Skin of body (tissue), 2 donors: Measurements from ENCODE around the gene CCND2. TPM values are rescaled to one million over a fixed set of nuclear protein-coding genes. Genes with fewer than 3 reads are reported as not detected.

Experiments used
- DNase-seq: peaks from one replicate; lab custom pipeline; 2025; lab: John Stamatoyannopoulos, UW
- total RNA-seq: library from RNA; depleted of rRNA; stranded (reverse); fragments of >200 nt; gene quantifications from one replicate; pipeline ENCODE4 v1.2.3, GENCODE V29; 2014

The CCND2 gene
- total RNA-seq, 1 donor from 2014 or later = 115 TPM

DNA sequence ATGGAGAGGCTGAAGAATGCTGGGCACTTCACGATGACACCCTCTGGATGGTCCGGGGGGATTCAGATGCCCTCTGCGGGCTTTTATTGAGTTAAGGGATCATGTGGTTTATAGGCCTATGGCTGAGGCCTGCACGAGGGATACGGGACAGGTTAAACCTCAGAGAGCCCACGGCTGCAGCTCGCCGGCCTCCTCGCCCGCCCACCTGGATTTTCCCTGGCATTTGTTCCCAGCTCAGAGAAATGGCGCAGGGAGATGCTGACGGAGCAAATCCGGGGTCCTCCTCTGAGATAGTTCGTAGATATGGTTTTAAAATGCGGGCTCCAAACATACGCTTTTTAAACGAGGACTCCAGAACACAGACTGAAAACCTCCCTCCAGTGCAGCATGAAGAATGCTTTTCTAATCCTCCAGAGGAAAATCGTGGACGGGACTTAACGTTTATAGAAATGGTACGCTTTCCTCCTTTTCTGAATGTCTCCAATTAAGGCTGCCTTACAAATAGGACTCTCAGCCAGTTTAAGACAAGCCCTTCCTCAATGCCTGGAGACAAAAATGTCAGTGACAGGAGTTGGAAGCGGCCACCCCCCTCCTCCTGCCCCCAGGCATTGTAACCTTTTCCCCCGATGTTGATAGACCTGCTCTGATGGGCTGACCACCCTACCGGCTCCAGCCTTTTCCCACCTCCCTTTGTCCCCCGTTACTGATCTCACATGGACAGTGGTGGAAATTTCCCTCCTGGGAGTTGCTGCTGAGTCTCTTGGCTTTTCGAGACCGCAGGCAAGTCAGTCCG, 16.6 kb downstream of the CCND2 start:
- no peak for DNase-seq

DNA sequence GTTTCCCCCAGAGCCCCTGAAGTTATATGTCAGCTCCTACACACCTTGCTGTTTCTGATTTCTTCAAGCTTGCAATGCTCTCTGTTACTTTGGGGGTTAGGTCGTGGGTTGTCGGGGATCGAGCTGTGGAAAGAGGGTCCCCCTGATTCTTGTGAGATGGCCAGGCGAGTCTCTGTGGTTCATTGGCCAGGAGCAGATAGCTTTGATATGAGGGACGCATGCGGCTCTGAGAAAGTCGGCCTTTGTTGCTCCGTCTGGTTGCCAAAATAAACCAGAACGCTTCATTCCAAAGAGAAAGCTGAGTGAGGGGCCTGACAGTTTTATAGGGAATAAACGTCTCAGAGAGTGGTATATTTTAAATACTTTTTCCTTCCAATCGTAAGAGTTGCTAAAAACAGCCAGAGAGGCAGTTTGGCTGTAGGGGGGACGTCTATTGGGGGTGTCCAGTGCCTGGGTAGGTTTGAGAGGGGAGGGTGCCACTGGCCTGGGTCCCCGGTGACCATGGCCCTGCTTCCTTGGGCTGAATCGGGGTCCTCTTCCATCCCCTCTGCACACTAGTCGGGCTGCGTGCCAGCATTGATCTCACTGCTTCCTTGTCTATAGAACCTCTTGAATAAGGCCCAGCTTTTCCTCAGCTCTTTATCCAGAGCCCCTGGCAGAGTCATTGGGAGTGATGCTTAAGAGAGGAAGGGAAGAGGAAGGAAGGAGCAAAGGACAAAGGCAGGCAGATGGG, 18.9 kb downstream of the CCND2 start:
- DNase-seq = no peak

DNA sequence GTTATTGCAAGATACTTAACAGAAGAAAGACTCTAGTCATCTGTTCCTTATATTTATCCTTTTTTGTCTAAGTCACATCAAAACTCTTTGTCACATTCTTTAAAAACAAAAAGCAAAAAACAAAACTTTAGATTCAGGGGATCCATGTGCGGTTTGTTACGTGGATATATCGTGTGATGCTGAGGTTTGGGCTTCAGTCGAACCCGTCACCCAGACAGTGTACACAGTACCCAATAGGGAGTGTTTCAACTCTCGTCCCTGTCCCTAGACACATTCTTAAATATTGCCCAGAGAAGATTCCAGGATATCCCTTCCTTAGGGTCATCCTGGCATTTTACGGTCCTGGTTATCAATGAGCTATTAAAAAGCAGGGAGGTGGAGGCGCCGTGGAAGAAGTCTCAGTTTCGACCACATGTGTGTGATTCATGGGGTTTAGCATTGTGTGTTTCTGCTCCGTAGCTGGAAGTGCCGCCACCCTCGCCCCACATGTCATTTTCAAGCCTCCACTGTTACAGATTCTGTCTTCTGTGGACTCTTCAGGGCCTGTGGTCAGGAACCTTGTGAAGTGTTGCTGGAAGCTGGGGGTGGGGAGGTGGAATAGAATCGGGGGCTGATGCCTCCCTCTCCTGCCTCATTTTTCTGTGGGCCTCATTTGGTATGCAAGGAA, 19.9 kb downstream of the CCND2 start:
- no peak for DNase-seq

DNA sequence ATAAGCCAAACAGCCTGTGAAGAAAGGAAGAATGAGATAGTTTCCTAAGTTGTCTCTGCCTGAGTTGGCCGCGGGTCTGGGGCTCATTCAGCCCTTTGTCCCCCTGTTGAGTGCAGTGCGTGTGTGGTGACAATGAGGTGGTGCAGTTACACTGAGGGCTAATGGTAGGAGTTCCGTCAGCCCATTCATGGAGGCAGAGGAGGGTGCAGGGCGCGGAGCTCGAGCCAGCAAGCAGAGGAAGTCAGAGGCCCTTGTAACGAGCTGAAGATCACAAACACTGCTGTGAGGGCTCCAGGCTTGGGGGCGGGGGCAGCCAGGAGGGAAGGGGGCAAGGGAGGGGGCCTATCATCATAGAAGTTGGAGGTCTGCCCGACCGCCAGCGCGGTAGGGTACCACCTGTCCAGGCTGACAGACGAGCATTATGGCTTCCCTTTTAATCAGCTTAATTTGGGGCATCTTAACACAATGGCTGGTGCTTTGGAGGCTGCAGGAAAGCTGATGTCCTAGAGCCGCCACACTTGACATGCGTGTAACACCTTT, 20.5 kb downstream of the CCND2 start:
- DNase-seq = no peak

DNA sequence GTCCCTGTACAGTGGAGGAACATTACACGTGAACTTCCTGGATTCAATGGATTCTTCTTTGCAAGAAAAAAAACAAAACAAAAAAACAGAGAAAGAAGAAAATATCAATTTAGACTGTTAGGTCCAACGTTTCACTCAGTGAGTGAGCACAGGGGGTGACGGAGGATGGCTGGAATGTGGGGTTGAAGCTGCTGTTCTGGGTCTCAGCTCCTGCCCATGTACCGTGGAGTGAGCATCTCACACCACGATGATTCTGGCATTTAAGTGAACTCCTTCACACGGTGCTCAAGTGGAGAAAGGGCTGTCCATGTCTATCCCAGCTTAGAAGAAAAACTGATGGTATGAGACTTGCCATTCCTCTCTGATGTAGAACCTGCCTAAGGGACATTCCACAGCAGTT, 23.2 kb downstream of the CCND2 start:
- no peak for DNase-seq

DNA sequence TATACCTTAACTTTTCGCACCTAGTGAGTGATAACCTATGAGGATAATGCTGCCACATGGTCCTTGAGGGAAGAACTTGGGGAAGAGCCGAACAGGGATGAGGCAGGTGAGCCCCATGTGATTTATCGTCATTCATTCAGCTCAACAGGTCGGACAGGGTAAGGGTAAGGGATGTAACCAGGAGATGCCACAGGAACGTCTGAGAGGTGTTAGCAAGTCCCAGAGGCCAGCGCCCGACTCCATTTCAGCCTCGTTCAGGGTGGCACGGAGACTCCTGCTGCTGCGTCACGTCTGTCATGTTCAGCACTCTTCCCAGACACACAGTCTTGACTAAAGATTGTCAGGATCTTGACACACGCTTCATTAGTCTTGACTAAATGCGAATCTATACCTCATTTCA, 24.1 kb downstream of the CCND2 start:
- no peak for DNase-seq

DNA sequence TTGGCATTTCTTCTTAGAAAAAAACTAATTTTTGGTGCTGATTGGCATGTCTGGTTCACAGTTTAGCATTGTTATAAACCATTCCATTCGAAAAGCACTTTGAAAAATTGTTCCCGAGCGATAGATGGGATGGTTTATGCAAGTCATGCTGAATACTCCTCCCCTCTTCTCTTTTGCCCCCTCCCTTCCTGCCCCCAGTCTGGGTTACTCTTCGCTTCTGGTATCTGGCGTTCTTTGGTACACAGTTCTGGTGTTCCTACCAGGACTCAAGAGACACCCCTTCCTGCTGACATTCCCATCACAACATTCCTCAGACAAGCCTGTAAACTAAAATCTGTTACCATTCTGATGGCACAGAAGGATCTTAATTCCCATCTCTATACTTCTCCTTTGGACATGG, 27.3 kb downstream of the CCND2 start:
- no peak for DNase-seq

DNA sequence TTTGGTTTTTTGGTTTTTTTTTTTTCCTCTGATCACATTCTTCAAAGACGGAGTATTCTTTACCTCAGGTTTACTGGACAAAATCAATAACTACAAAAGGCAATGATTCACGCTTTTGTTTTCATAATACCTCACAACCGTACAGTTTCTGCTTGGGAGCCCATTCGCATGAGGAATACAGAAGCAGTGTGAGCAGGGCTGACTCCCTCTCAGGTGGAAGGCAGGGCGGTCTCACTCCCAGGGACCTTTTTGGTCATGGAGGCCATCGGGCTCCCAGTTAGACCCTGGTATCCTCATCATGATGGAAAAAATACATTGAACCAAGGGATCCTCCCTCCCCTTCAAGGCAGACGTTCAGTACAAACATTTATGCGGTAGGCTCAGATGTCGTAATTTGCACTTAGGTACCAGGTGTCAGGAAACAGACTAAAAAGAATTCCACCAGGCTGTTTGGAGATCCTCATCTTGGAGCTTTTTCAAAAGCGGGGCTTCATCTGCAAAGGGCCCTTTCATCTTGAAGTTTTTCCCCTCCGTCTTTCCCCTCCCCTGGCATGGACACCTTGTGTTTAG, 28.5 kb downstream of the CCND2 start:
- DNase-seq = no peak

DNA sequence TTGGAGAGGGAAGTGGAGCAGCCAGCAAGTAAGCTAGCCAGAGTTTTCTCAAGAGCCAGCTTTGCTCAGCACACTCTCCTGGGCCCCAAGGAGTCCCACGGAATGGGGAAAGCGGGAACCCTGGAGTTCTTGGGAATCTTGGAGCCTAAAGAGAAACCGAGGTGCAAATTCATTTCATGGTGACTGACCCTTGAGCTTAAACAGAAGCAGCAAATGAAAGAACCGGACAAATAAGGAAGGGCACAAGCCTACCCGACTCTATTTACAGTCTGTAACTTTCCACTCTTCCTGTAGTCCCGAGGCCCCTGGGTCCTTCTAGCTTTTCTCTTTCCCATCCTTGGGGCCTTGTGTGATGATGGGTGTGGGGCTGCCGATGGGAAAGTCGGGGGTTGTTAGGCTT, 29.3 kb downstream of the CCND2 start:
- no peak for DNase-seq

DNA sequence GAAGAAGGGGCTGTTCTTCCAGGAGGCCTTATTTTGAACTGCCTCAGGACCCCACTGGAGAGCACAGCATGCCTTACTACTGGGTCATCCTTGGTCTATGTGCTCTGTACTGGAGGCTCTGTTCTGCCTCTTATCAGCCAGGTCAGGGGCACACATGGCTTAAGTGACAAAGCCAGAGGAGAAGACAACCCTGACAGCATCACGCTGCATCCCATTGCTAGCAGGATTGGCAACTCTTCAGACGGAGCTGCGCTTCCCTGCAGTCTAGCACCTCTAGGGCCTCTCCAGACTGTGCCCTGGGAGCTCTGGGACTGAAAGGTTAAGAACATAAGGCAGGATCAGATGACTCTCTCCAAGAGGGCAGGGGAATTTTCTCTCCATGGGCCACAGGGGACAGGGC, 30.2 kb downstream of the CCND2 start:
- no peak for DNase-seq

DNA sequence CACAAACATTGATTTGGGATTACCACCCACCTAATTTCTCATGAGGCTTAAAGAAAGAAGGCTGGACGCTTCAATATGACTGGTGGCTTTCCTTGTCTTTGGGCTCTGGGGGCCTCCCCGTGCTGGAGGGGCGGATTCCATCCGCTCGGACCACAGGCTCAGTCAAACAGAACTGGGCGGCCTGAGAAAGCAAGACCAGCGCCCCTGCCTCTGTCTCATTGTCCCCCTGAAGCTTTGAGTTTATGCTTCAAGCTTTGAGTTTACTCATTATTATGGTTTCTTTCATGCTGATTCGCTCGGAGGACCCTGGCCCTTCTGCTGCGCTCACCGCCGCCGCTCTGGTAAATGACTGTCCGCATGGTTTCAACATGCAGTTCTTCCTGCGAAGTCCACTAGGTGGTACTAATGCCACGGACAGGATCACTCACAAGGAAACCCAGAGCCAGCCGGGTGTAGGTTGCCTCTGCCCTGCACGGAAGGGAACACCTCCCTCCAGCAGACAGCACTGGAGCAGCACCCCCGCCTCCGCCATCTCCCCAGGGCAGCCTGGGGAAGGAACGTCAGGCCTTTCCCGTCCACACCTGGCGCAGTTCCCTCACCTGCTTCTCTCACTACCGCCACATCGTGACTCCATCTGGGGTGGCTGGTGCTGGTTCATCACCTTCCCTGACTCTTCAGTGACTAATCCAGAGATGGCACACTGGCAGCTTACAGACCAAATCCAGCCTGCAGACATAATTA, 34.2 kb downstream of the CCND2 start:
- no peak for DNase-seq

DNA sequence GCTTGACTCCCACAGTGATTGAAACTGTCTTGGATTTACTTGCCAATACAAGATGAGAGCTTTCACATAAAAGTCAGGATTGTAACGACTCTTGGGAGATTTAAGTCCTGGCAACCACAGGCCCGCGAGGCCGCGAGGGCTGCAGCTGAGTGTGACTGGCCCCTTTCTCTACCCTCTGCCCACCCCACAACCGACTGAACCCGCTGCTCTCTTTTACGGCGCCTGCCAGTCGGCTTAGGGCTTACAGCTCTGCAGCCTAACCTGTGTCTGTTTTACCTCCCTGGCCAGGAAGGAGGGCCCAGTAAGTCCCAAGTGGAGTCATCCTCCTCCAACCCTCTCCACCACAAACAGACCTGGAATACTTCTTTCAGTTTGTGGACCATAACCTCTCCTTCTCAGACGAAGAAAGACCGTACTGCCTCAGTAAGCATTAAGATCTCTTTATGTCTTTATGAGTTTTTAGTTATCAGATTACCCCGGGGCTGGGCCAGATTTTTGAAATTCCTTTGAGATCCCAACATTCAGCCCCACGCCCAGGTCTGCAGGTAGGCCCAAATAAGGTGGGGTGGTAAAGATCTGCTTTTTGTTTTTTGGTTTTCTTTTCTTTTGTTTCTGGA, 34.9 kb downstream of the CCND2 start:
- DNase-seq = no peak

DNA sequence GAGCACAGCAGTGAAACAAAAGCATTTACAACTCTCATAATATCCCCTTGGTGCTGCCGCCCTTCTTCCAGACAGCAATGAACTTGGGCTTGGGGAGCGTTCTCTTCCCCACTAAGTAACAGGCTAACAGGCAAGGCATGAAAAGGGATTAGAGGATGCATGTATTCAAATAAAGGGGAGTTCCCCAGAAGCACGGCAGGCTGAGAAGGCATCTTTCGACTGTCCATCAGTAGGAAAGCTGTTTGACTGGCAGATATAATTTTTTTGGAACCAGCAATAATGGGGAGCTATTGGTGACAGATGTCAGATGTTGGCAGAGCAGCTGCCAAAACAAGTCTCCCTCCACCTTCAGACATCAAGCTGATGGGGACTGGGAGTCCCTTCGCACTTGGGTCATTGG, 38.2 kb downstream of the CCND2 start:
- no peak for DNase-seq

DNA sequence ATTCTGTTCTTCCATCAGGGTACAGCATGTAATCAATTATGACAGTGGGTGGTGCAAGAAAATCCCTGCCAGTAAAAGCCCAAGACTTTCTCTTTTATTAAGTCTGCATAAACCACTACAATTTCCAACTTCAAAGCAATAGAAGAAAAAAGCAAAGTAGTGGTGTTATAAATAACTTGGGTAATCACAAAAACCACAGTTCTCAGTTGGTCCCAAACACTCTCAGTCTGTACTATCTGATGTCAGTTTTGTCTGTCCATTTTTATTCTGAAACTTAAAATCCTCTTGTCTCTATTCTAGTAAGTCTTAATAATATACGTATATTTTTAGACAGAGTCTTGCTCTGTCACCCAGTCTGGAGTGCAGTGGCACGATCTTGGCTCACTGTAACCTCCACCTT, 38.7 kb downstream of the CCND2 start:
- DNase-seq = no peak

DNA sequence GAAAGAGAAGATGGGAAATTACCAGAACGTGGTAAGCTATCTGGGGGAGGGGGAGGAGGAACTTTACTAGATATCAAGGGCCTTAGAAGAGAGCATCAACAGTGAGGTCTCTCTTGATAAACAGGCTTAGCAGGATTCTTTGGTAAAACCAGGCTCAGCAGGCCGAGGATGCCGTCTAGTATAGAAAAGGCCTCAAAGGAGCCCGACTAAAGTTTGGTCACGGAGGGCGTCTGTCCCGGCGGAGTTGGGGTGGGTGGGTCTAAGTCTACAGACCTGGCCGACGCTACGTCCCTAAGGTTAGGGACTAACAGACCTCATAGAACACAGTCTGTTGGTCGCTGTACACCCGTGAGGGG, 46.9 kb downstream of the CCND2 start:
- no peak for DNase-seq

DNA sequence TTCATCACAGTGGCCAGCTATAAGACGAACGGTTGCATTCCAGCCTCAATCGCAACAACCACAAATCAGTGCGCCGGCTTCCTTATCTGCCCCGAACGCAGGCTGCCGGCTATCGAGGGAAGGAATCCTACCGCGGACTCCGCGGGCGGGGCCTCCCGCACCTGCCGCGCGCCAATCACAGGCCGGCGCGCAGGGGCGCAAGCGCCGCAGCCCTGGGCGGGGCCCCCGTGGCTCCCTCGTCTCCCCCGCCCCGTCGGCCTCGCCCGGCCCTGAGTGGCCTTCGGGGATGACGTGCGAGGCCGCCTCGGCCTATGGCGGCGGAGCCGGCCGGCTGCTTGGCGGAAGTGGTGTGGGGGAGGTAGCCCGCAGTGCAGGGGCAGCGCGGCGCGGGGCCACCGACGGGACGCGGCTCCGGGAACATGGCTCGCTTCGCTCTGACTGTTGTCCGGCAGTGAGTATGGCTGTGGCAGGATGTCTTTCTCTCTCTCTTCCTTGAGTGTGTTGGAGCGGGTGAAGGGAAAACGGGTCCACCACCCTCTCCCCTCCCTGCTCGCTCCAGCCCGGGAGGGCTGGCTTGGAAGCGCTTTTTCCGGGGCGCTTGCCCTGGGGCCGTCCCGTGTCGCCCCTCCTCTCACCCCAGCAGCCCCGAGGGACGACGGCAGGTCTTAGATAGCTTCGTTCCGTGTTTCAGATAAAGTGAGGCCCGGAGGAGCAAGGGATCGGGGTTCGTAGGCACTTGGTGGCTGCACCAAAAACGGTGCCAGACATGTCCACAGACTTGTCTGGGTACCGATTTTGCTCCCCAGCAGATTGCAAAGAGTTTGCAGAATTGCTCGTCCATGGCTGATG, 47.5 kb downstream of the CCND2 start, which contains the start of gene TIGAR:
TIGAR (plus strand) TSS at position 361 of the 849 bp plus-strand sequence; CDS start at position 420, 59 bp downstream.
- peak; percentile 88 for DNase-seq

DNA sequence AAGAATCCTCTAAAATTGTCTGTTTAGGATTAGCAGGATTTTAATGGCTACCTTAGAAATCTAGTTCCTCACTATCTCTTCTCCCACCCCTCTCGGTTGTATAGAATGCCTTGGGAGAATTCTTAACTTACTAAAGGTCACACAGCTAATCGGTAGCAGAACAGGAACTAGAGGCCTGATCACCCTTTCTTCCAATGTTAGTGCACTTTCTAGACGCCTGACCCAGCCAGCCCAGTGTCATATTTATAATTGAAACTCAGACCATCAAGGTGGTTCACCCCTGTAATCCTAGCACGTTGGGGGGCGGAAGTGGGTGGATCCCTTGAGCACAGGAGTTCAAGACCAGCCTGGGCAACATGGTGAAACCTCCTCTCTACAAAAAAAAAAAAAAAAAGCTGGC, 49.2 kb downstream of the CCND2 start:
- DNase-seq = no peak
